H9 (cell line): ENCODE results near the gene NPBWR2. TPM values are rescaled to one million over a fixed set of nuclear protein-coding genes. Genes with fewer than 3 reads are reported as not detected.

ENCODE experiments used
- DNase-seq: peaks from one replicate; pipeline ENCODE4 v3.0.0-alpha.2; 2017
- H2AFZ ChIP-seq: one replicate; pipeline ENCODE4 v1.6.1; 2013; ENCODE audit warnings: mild to moderate bottlenecking, low read length, control low read depth, moderate library complexity
- H2AK5ac ChIP-seq: 2 replicates; pipeline ENCODE4 v1.6.1; 2013; ENCODE audit warnings: low read length, control low read depth, mixed read lengths; ENCODE audit not compliant: insufficient read length
- H2BK120ac ChIP-seq: one replicate; pipeline ENCODE4 v1.6.1; 2013; ENCODE audit warnings: low read depth, mild to moderate bottlenecking, low read length, control low read depth, inconsistent platforms; ENCODE audit not compliant: poor library complexity, severe bottlenecking
- H2BK12ac ChIP-seq: 2 replicates; pipeline ENCODE4 v1.6.1; 2013; ENCODE audit warnings: low read length, control low read depth, mixed read lengths, low read depth; ENCODE audit not compliant: insufficient read length
- H2BK15ac ChIP-seq: 2 replicates; pipeline ENCODE4 v1.6.1; 2013; ENCODE audit warnings: low read depth, low read length, control low read depth
- H2BK20ac ChIP-seq: one replicate; pipeline ENCODE4 v1.6.1; 2013; ENCODE audit warnings: low read depth, mild to moderate bottlenecking, low read length, control low read depth, inconsistent platforms; ENCODE audit not compliant: poor library complexity, severe bottlenecking
- H2BK5ac ChIP-seq: 2 replicates; pipeline ENCODE4 v1.6.1; 2013; ENCODE audit warnings: low read length, control low read depth, mixed read lengths; ENCODE audit not compliant: insufficient read length
- H3K14ac ChIP-seq: 2 replicates; pipeline ENCODE4 v1.6.1; 2013; ENCODE audit warnings: low read length, control low read depth; ENCODE audit not compliant: insufficient read depth
- H3K18ac ChIP-seq: 2 replicates; pipeline ENCODE4 v1.6.1; 2013; ENCODE audit warnings: low read depth, mild to moderate bottlenecking, mixed read lengths, low read length, control low read depth; ENCODE audit not compliant: insufficient read length
- H3K23ac ChIP-seq: 2 replicates; pipeline ENCODE4 v1.6.1; 2013; ENCODE audit warnings: low read length, control low read depth, mixed read lengths, low read depth; ENCODE audit not compliant: insufficient read length
- H3K23me2 ChIP-seq: 2 replicates; pipeline ENCODE4 v1.6.1; 2013; ENCODE audit warnings: low read depth, mild to moderate bottlenecking, mixed read lengths, low read length, control low read depth; ENCODE audit not compliant: insufficient read length, poor library complexity, severe bottlenecking
- H3K27ac ChIP-seq: 2 replicates; pipeline ENCODE4 v1.5.1; 2013; ENCODE audit warnings: low read length, control low read depth, mixed read lengths, low read depth; ENCODE audit not compliant: insufficient read length
- H3K27me3 ChIP-seq: 2 replicates; pipeline ENCODE4 v1.6.1; 2013; ENCODE audit warnings: low read length, control low read depth, inconsistent platforms; ENCODE audit not compliant: insufficient read depth
- H3K4ac ChIP-seq: 2 replicates; pipeline ENCODE4 v1.6.1; 2013; ENCODE audit warnings: low read depth, mild to moderate bottlenecking, control low read depth, inconsistent platforms, low read length, moderate library complexity
- H3K4me1 ChIP-seq: 2 replicates; pipeline ENCODE4 v1.6.1; 2013; ENCODE audit warnings: low read length, control low read depth, inconsistent platforms; ENCODE audit not compliant: insufficient read depth
- H3K4me2 ChIP-seq: 2 replicates; pipeline ENCODE4 v1.6.1; 2013; ENCODE audit warnings: low read length, control low read depth, mixed read lengths; ENCODE audit not compliant: insufficient read length, insufficient read depth
- H3K56ac ChIP-seq: 2 replicates; pipeline ENCODE4 v1.6.1; 2013; ENCODE audit warnings: low read depth, mild to moderate bottlenecking, mixed read lengths, low read length, control low read depth; ENCODE audit not compliant: insufficient read length
- H3K79me1 ChIP-seq: 2 replicates; pipeline ENCODE4 v1.6.1; 2013; ENCODE audit warnings: low read depth, mild to moderate bottlenecking, moderate library complexity, low read length, control low read depth, inconsistent platforms; ENCODE audit not compliant: insufficient read depth, poor library complexity, severe bottlenecking
- H3K79me2 ChIP-seq: 2 replicates; pipeline ENCODE4 v1.6.1; 2013; ENCODE audit warnings: low read length, control low read depth, inconsistent platforms; ENCODE audit not compliant: insufficient read depth
- H3K9ac ChIP-seq: 2 replicates; pipeline ENCODE4 v1.6.1; 2013; ENCODE audit warnings: low read length, control low read depth, mixed read lengths; ENCODE audit not compliant: insufficient read length; ENCODE audit errors: extremely low read depth
- H3K9me3 ChIP-seq: one replicate; pipeline ENCODE4 v1.6.1; 2013; ENCODE audit warnings: low read depth, low read length, inconsistent platforms; ENCODE audit not compliant: control insufficient read depth
- H3T11ph ChIP-seq: one replicate; pipeline ENCODE4 v1.6.1; 2013; ENCODE audit warnings: mild to moderate bottlenecking, low read length, control low read depth, inconsistent platforms
- H4K20me1 ChIP-seq: one replicate; pipeline ENCODE4 v1.6.1; 2013; ENCODE audit not compliant: control insufficient read depth, insufficient read length, insufficient read depth
- H4K5ac ChIP-seq: 2 replicates; pipeline ENCODE4 v1.6.1; 2013; ENCODE audit warnings: low read depth, mild to moderate bottlenecking, mixed read lengths, low read length, control low read depth; ENCODE audit not compliant: insufficient read length
- H4K8ac ChIP-seq: replicated peaks from 2 replicates; pipeline ENCODE4 v1.6.1; 2013; ENCODE audit warnings: low read length, control low read depth, mixed read lengths, low read depth; ENCODE audit not compliant: insufficient read length
- H4K91ac ChIP-seq: 2 replicates; pipeline ENCODE4 v1.6.1; 2013; ENCODE audit warnings: low read depth, mild to moderate bottlenecking, moderate library complexity, mixed read lengths, low read length, control low read depth; ENCODE audit not compliant: insufficient read length
- H3K27ac Mint-ChIP-seq, 3 experiments: 2 replicates in 2 of 3; 3 replicates in 1 of 3; pipeline ENCODE4 v1.8.0; 2020 to 2021; ENCODE audit warnings: mixed read lengths in 3 of 3, mild to moderate bottlenecking in 1 of 3, moderate library complexity in 1 of 3
- H3K27me3 Mint-ChIP-seq: 2 replicates; pipeline ENCODE4 v1.8.0; 2021; ENCODE audit warnings: low read depth, mild to moderate bottlenecking, moderate library complexity, mixed read lengths
- H3K36me3 Mint-ChIP-seq, 3 experiments: 2 replicates in 2 of 3; 3 replicates in 1 of 3; pipeline ENCODE4 v1.8.0; 2020 to 2021; ENCODE audit warnings: low read depth in 3 of 3, mixed read lengths in 3 of 3; ENCODE audit not compliant: insufficient read depth in 1 of 3
- H3K4me1 Mint-ChIP-seq, 2 experiments: 2 replicates each; pipeline ENCODE4 v1.8.0; 2020; ENCODE audit warnings: mixed read lengths in 2 of 2
- H3K4me3 Mint-ChIP-seq, 2 experiments: 2 replicates in 1 of 2; 3 replicates in 1 of 2; pipeline ENCODE4 v1.8.0; 2020 to 2021; ENCODE audit warnings: mild to moderate bottlenecking in 2 of 2, mixed read lengths in 2 of 2, moderate library complexity in 1 of 2
- H3K9me3 Mint-ChIP-seq, 2 experiments: 2 replicates in 1 of 2; 3 replicates in 1 of 2; pipeline ENCODE4 v1.8.0; 2020; ENCODE audit warnings: mild to moderate bottlenecking in 2 of 2, mixed read lengths in 2 of 2, moderate library complexity in 1 of 2
- WGBS: extraction: QIAGEN DNeasy Blood & Tissue Kit; methylation state at CpG from one replicate; pipeline ENCODE4 v1.1.7; 2013; ENCODE audit warnings: missing lambda C conversion rate, low lambda C conversion rate, mixed read lengths; ENCODE audit not compliant: insufficient read length; ENCODE audit errors: extremely low coverage; 5-methylcytosine and 5-hydroxymethylcytosine counted together
- total RNA-seq: library from RNA; stranded (reverse); gene quantifications from 2 replicates; pipeline ENCODE4 v1.2.1, GENCODE V29; 2021
- TF ChIP-seq, protein P1 (sequence below): fragments of 200-600 bp; sonication (generic); conservative IDR thresholded peaks from 3 replicates; pipeline ENCODE4 v1.8.0; 2021; ENCODE audit warnings: antibody characterized with exemption, mild to moderate bottlenecking

Gene NPBWR2
- total RNA-seq, 1 experiment from 2014 or later, result not detected

DNA sequence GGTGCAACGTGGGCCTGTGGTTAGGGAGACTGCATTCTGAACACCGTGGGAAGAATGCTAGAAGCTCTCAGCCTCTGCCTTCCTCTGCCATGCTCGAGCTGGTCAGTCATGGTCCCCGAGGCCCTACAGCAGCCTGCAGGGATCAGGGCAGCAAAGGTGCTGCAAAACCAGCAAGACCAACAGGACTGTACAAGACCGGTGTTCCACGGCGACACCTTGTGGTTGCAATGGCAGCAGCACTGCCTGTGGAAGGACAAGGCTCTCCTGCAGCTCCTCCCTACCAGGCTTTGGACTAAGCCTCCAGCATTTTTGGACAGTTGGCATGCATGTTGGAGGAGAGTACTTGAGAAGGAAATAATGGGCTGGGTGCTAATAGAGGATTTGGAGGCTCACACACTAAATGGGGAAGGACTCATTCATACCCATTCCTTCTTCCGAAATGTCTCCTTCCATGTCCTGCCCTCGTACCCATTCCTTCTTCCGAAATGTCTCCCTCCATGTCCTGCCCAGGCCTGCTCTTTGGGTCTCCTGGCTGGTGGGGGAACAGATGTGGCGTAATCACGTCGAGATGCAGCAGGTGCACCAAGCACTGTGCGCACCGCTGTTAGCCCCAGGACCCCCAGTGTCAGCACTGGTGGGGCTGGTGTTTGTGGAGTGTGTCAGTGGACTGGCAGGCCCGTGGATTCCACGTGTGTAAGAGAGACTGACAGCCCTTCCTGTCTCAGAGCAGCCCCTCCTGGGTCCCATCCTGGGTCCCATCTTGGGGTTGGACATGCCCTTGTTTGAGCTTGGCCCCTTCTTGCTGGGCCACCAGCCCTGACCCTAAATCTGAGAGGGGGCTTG, 38.3 kb upstream of the NPBWR2 start:
- H3K4me3 Mint-ChIP-seq, result no peak overlapping the region
- peaks cover 15 to 26% of the 10 kb centered on the region in 2 experiments for H3K4me1 Mint-ChIP-seq
- Histone ChIP-seq H3T11ph (no peak overlapping the region), H4K20me1 (no peaks in the 10 kb centered on the region), H3K79me1 (no peaks in the 10 kb centered on the region), H3K4me2 (no peak overlapping the region), H3K23me2 (no peaks in the 10 kb centered on the region), H4K8ac (no peak overlapping the region), H2BK12ac (no peak overlapping the region), H3K4me1 (no peaks in the 10 kb centered on the region), H4K5ac (no peak overlapping the region), H3K14ac (no peak overlapping the region), H3K79me2 (no peaks in the 10 kb centered on the region), H3K18ac (no peak overlapping the region), H2AK5ac (no peak overlapping the region), H3K4ac (no peak overlapping the region), H3K9ac (no peak overlapping the region), H2BK5ac (no peak overlapping the region), H3K27me3 (no peaks in the 10 kb centered on the region), H4K91ac (no peak overlapping the region), H3K23ac (no peak overlapping the region), H2AFZ (no peak overlapping the region), H3K9me3 (peaks cover 9% of the 10 kb centered on the region), H3K56ac (no peak overlapping the region), H3K27ac (no peak overlapping the region), H2BK20ac (no peak overlapping the region), H2BK120ac (no peak overlapping the region), H2BK15ac (no peak overlapping the region)
- WGBS, result no CpG with 5 or more reads among the region's 17 CpGs
- TF ChIP-seq, protein P1, sequence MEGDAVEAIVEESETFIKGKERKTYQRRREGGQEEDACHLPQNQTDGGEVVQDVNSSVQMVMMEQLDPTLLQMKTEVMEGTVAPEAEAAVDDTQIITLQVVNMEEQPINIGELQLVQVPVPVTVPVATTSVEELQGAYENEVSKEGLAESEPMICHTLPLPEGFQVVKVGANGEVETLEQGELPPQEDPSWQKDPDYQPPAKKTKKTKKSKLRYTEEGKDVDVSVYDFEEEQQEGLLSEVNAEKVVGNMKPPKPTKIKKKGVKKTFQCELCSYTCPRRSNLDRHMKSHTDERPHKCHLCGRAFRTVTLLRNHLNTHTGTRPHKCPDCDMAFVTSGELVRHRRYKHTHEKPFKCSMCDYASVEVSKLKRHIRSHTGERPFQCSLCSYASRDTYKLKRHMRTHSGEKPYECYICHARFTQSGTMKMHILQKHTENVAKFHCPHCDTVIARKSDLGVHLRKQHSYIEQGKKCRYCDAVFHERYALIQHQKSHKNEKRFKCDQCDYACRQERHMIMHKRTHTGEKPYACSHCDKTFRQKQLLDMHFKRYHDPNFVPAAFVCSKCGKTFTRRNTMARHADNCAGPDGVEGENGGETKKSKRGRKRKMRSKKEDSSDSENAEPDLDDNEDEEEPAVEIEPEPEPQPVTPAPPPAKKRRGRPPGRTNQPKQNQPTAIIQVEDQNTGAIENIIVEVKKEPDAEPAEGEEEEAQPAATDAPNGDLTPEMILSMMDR, result peak; percentile 61
- no peak for DNase-seq
- H3K27ac Mint-ChIP-seq, result peak overlapping the region in 1 of 3 experiments; percentile 46; a peak in 2 of 7 replicates
- H3K36me3 Mint-ChIP-seq, result peaks cover 12 to 18% (median 12%) of the 10 kb centered on the region in 3 experiments
- peaks cover 12% of the 10 kb centered on the region for H3K27me3 Mint-ChIP-seq
- peaks cover 21 to 23% of the 10 kb centered on the region in 2 experiments for H3K9me3 Mint-ChIP-seq
